ENCODE results near the gene AMER2.

The AMER2 gene

GRCh38 chr13:25149711-25150110 is 22.4 kb downstream of the AMER2 start:
- no peak for DNase-seq

DNA sequence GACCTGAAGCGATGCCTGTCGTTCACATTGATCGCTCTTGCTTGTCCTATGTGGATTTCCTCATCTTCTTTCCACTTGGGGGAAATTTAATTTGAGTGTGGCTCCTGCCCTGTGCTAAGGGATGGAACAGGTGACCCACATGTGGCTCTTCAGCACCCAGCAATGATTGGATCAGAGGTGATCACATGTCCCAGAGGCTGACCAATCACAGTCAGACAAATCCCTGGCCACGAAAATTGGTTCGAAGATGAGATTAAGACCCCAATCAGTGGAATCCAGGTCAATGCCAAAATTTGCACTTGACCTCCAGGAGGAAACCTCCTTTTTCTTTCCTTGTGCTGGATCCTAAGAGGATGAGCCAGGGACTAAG is 23.7 kb downstream of the AMER2 start:
- no peak for DNase-seq

DNA sequence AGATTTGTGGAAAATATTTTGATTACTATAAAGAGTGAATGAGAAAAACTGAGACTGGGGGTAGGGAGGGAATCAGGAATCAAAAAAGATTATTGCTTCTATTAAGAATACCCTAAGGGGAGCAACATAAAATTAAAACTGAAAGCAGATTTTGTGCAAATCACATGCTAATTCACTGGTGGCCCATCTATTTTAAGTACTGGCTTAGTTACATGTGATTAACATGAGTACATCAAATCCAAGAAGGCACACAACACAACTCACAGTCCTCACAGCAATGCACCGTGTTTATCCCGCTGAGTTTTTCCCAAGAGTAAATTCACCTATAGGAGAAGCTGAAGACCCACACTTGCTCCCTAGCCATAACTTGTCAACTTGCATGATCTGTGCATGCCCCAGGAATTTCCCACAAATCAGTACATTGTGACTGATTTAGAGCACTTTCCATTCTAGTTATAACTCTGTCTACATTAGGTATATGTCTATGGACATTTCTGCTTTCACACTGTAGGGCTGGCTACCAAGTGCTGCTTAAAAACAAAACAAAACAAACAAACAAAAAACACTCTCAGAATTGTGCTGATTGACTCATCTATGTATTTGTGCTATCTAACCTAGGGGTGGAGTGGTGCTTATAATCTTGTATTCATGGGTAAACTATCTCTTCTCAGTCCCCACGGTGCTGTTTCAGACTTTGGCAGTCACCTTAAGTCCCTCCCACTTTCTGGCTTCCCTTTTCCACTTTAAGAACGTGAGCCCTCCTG is 24.3 kb downstream of the AMER2 start:
- DNase-seq: no peak

DNA sequence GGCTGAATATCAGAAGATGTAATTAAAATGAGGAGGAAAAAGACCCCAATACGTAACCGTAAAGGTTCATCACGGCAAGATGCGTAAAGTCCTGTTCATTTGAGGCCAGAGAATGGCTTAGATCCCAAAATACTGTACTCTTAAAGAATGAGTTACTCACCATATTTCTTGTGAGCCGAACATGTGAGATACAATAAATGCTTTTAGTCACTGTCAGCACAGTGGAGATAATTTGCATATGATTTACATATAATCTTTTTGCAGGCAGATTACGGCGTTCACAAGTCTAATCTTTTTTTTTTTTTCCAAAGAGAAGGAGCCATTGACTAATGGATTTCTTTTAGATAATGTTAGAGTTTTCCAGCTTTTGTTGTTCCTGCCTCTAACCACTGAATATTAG is 28.4 kb downstream of the AMER2 start:
- DNase-seq: no peak

DNA sequence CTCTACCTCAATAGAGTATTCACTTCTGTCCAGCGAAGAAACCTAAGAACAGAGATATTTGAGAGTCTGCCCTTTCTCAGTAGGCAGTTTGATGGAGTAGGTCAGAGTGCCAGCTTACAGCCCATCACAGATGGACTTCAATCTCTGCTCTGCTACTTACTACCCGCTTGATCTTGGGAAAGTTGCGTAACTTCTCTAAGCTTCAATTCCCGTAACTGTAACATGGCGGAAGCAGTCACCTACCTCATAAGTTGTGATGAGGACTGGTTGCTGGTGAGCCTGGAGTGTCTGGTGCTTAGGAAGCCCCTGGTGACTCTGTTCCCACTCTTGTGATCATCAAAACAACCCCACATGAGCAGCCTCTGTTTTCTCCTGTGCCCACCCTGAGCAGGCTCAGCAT is 31.0 kb downstream of the AMER2 start:
- no peak for DNase-seq

DNA sequence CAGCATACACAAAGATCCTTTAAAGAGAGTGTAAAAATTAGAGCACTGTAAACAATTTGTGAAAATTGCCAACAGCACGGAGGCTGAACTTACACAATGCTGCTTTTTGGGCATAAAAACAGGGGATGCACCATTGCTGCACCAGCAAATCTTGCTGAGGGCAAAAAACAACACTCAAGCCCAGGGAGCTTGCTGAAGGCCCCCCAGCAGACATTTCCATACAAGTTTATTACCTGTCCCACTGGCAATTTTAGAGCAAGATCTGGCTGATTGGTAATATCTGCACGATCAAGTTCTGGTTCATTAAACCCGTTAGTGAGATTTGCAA is 34.3 kb downstream of the AMER2 start:
- DNase-seq: no peak

GRCh38 chr13:25136880-25137787 is 35.0 kb downstream of the AMER2 start:
- DNase-seq: no peak

DNA sequence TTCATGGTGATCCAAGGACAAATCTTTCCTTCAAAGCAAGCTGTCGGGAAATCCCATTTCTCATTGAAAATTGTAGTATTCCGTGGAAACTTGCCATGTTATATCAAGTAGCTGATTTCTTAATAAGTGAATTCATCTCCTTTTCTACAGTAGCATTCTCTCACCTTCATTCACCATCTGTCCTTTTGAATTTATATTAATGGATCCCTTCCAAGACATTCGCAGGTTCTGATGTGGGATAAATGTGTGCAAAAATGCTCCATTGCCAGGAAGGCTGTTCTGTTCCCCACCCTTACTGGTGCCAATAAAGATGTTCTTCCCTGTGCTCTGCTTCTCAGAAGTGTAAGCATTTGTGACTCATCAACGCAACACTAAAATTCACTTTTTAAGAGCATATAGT is 36.2 kb downstream of the AMER2 start:
- no peak for DNase-seq

DNA sequence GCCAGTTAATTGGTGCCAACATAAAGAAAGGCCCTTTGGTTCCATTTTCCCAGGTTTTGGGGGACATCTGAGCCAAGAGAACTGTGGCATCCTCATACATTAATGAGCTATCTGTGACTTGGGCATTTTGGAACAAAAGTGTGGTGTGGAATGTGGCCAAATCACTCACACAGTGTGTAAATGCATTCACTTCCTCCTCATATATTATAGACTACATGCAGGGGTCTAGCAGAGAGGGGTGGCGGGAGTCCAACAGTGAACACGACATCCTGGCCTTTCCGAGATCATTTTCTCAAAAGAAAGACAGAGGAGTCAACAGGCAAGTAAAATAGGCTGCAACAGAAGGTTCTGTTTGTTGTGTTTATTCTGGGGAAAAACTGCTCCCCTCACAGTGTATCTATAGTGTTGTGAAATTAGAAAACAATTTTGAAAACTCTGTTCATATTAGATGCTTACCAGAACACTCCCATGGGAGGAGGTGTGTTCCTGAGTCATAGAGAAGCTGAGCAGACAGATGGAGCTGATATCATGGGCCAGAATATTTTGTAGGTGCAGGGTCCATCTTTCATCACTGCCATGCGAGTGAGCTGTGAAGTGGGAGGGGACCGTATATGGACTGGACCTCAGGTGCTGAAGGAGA is 39.2 kb downstream of the AMER2 start:
- no peak for DNase-seq

DNA sequence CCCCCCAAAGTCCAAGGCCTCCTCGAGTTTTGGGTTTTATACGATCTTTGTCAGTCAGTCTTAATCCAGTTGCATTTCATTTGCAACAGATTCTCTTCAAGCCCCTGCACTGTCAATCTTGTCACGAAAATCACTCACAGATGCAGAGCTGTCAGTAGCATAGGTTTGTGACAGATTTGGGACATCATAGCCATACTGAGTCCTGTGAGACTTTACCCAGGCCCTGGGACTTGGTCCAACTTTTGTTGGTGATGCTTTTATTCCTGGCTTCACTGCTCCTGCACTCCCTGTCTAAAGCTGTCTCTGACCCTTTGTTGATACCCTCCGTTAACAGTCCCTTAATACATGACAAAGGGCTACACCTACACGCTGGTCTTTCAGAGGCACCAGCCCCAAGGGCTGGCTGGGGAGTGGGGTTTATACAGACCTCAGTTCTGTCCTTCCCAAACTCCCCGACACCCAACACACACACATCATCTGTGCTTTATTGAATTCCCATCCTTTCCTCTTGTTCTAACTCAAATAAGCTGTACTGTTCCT is 40.1 kb downstream of the AMER2 start:
- no peak for DNase-seq

- no peak for DNase-seq
Measured at GRCh38 chr13:25130944-25131343, 41.1 kb downstream of the AMER2 start.

GRCh38 chr13:25118378-25118905 is 53.6 kb downstream of the AMER2 start:
- no peak for DNase-seq

GRCh38 chr13:25117312-25117711 is 54.8 kb downstream of the AMER2 start:
- no peak for DNase-seq

DNA sequence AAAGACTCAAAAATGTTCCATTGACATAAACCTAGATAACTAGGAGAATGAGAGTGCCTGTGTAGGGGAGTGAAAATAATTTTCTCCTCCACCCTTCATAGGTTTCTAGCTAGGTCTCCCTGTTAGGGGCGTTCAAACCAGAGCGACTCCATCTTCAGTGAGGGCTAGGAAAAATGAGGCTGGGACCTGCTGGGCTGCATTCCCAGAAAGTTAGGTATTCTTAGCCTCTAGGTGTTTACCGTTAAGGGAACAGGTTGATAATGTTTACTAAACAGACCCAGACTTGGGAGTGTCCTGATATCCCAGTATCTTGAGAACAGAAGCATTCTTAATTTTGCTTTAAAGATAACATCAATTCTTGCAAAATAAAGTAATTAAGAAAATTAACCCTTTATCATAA is 56.0 kb downstream of the AMER2 start:
- no peak for DNase-seq

GRCh38 chr13:25114220-25114619 is 57.9 kb downstream of the AMER2 start:
- DNase-seq: peak; percentile 44 to 48

DNA sequence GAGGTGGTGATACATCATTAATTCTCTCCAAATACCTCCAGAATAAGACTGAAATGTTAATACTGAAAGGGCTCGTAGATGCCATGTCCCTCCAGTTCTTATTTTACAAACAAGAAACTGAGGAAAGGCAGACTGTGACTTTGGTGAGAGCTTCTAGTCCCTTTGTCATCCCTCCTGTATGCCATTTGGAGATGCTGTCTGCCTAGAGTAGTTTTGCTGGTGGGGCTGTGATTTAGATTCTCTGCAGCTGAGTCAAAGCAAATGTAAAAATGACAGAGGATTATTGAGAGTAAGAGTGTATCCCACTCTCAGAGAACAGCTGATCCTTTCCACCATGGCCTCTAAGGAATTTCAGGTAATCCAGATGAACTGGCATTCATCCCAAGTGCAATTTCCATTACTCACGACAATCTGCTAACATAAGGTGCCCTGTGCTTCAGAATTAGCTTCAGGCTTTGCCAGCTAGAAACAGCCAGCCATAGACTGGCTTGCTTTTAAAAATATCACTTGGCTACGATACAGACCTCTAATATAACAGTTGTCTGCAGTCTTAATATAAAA is 59.3 kb downstream of the AMER2 start:
- DNase-seq: no peak
